NCI-H187 (cell line): ENCODE measurements around the gene GLOD4.
"Not testable (repeated sequence)": the region's sequence is repeated elsewhere in the genome, so short reads cannot be mapped to it uniquely, and the experiment has no call there.

Experiments
- DNase-seq, 2 experiments: peaks; one replicate each; lab custom pipeline; 2025; lab: John Stamatoyannopoulos, UW

GLOD4 gene

GRCh38 chr17:778096-778495 lies 4.0 kb downstream of the GLOD4 start:
- no peak for DNase-seq

DNA sequence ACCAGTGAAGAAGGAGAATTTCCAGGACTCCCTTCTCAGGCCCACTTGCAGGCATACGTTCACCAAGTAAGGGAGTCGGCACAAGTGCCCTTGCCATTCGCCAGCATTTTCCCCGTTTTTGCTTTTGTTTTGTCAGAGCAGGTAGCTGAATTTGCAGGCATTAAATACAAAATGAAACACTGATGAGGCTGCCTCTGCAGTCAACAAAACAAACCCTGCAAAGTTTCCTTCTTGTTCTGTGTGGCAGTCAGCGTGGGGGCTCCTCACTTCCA lies 7.8 kb downstream of the GLOD4 start:
- no peak for DNase-seq

DNA sequence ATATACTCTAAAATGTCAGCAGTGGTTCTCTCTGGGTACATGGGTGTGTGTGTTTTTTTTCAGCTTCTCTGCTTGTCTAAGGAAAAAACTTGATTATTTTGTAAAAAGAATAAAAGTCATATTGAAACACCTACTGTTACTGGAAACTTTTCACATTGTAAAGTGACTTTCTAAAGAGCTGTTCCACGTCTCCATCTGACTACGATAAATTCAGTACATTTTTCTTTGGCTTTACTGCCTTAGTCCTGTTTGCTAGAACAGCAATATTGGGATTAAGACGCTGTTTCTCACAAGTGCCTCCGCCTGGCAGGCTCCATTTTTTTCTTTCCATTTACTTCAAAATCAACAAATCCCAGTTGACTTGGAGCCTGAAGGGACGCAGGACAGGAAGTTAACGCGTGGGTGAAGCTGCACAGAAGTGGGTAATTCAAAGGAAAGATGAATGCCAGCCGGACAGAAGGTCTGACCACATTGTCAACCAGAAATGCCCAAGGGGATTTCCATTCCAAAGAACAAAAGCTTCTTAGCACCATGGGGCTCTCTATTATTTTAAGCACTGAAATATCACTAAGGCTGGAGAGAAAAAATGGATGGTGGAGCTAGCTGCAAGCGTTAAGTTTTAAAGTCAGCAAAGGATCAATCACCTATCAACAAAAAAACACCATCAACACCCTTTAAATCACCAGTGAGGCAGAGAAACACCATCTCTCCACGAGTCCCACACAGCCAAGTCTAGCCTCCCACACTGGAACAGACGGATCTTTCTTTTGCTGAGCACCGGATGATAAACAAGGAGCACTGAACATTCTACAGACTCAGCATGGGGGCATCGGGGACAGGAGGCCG lies 8.4 kb downstream of the GLOD4 start:
- no peak for DNase-seq

- DNase-seq = no peak
Observed at GRCh38 chr17:773016-773415, 9.1 kb downstream of the GLOD4 start.

GRCh38 chr17:767076-767475 lies 15.0 kb downstream of the GLOD4 start:
- no peak for DNase-seq

GRCh38 chr17:760371-760770 lies 21.7 kb downstream of the GLOD4 start:
- no peak for DNase-seq

DNA sequence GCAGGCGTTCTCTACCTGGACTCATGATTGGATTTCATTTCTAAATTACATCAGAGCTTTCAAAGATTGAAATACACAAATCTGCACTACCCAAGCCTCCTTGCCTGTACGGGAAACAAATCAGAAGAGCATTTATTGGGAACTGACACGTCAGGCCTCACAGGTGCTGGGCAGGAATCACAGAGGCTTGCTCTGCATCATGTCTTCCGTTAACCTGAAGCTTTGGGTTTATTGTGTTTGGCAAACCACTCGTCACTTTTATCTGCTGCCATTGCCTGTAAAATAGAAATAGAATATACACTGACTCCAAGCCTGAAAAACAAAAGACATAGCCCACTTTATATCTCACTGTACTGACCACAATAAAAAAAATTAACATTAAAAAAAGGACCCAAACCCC lies 22.1 kb downstream of the GLOD4 start:
- no peak for DNase-seq

- DNase-seq = not testable (repeated sequence)
Observed at GRCh38 chr17:756010-756567, 26.0 kb downstream of the GLOD4 start.

- not testable (repeated sequence) for DNase-seq
Observed at GRCh38 chr17:755319-755961, 26.6 kb downstream of the GLOD4 start.

DNA sequence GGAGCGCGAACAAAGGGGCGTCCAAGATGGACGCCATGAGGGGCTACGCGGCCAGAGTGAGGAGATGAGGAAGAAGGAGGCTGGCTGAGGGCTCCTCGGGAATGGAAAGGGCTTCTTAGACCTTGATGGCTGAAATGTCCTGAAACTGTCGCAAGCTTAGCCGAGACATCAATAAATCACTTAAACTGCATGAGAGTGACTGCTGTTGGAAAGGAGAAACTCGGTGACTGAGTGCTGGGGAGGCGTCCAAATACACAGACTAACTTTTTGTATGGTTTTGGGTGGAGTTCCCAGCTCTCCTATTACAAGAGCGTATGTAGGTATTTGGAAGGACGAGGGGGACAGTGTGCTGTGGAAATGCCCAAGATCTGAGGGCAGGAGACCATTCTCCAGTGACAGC lies 28.7 kb downstream of the GLOD4 start:
- no peak for DNase-seq

- DNase-seq = peak in 1 of 2 experiments; percentile 12
Observed at GRCh38 chr17:752620-753219, 29.4 kb downstream of the GLOD4 start.

DNA sequence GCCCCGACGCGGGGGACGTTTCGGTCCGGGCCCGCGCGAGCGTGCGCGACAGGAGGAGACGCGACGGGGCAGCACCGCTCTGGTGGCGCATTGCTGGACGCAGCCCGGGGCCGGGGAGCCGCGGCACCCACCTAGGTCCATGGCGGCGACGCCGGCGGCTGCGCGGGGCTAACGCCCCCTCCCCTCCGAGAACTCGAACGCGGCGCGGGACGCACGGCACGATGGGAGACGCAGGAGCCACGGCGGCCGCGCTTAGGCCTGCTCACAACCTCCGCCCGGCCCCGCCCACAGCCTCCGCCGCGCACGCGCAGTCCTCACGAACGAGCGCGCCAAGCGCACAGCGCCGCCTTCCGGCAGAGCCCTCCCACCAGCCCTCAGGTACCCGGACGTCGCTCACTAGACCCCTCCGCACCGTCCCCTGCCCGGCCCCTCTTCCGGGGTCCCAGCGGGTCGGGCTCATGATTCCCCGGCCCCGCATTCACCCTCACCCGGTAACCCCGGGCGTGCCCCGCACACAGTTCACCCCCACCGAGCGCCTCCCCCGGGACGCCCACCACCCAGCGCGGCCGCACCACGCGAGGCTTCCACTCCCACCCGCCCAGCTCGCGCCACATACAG lies 30.0 kb downstream of the GLOD4 start, which contains the start of gene GEMIN4:
Gene GEMIN4 (minus strand): TSS at position 263 of the 618 bp plus-strand sequence. CDS start 122 bp downstream, at position 141.
- peak; percentile 60 to 64 for DNase-seq

DNA sequence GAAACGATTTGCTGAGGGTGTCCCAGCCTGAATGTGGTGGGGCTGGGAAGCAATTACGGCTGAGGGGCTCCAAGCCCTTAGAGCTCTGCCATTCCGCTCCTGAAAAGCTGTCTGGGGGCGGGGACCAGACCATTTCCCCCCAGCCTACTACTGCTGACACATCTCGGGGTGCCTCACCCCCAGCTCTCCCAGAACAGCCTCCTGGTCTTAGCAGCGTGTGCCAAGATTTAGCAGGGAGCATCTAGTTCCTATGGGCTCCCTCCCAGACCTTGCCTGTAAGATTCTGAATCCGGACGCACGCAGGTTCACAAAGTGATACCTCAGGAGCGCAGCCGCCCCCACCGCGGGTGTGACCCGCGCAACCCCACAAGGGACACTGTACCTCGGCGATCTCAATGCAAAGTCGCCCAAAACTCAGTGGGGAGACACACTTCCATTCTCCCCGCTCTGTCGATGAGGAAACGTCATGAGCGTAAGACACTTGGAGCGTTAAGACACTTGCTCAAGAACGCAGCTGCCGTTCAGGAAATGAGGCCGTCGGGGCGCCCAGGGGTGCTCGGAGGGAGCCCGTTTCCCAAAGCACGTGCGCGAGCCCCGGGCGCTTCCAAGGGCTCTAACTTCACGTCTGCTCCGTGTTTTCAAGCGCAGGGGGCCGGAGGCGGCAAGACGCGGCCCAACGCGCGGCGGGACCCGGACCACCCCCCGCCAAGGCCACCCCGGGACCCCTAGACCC lies 30.6 kb downstream of the GLOD4 start:
- DNase-seq = no peak

DNA sequence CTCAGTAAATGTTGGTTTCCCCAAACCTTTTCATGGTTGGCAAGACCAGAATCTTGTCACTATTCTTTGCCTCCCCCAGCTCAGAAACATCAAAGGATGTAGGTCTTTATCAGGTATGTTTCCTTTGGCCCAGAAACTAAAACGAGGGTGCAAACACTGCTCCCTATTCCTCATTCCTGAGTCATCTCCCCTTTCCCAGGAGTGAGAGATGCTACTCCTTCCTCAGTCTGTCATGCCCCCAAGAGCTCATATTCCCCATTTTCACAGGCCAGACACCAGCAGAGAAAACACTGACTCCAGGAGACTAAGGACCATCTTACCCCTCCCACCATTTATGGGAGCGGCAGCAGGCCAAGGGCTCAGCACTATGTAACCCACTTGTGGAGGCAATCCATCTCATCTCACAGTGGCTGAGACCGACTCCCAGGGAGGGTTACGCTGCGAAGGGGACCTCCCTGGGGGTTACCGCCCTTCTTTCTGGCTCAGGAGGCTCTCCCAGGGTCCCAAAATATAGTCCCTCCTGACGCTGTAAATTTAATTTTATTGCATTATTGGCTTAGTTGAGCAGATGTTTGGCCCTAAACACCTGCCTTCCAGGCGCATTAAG lies 31.5 kb downstream of the GLOD4 start:
- no peak for DNase-seq

- not testable (repeated sequence) for DNase-seq
Observed at GRCh38 chr17:749359-749758, 32.7 kb downstream of the GLOD4 start.

- not testable (repeated sequence) for DNase-seq
Observed at GRCh38 chr17:748604-749003, 33.5 kb downstream of the GLOD4 start.

DNA sequence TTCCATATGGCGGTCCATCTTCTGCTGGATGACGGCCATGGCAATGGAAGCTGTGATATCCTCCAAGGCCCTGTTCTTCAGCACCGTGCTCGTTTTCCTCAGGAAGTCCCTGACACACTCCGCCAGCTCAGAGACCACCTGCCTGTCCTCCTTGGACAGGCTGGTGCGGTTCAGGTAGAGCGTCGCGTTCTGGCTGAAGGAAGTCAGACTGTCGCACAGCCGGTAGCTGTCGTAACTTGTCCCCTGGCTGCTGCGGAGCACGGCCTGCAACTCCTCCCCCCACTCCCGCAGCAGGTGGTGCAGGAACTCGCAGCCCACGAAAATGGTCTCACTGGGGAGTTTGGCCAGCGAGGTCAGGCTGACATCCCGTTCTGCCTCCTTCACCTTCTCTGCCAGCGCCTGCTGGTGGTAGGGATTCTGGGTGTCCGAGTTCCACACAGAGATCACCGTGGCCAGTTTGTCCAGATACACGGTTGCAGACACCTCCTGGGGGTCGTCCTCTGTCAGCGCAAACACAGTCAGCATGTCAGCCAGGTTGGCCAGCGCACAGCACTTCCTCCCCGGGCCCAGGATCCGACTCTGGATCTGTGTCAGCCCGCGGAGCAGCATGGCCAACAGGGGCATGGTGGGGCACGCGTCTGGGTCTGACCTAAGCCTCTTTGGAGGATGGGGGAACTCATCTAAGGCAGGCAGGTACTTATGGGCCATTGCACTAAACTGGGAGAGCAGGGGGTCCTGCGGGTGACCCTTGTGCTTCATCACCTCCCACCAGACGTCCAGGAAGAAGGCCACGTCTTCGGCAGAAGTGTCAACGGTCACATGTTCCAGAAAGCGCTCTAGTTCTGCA lies 35.1 kb downstream of the GLOD4 start:
- DNase-seq = no peak

DNA sequence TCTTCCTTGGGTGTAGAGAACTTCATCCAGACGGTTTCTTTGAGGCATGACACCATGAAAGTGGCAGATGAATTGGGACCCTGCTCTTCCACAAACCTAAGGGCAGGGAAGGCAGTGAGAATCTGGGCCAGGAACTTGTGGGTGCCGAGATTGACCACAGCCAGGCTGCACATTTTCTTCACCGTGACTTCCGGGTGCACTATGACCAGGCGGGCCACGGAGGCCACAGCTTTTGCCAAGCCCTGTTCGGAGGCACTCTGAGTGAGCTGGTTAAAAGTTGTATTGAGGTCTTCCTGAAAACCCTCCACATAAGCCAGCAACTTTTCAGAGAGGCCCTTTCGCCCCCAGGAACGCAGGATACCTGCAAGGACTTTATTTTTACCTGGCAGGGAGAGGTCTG lies 35.9 kb downstream of the GLOD4 start:
- no peak for DNase-seq

DNA sequence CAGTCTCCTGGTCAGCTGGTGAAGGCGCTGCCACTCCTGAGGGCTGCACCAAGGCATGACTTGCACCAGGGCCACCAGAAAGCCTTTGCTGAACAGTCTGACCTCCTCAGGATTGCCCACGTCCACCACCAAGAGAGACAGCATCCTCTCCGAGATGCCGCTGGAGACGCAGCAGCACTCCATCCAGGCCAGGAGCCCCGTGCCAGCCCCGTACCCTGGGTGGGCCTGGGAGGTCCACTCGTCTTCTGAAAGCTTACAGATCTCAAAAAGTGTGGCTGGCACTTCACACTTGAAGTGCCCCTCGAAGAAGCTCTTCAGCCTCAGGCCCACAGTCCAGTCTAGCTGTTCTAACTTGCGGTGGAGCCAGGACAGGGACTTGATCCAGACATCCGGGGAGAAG lies 36.7 kb downstream of the GLOD4 start:
- DNase-seq = no peak

DNA sequence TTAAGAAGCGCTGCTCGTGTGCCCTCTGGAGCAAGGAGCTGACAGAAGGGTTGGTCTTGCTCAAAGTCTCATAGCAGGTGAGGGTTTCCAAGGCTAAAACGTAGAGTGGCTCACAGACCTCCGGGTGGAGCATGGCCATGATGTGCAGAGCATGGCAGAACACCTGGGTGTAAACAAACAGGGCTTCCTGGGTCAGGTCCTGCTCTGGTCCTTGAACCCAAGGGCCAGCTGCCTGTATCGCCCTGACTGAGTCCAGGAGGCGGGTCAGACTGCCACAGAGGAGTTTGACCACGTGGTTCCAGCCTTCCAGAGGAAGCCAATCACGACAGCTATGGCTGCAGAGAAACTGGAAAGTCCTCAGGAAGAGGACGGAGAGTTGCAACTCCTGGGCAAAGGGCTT lies 37.1 kb downstream of the GLOD4 start:
- no peak for DNase-seq
